Panc1 (cell line): ENCODE data around the gene ACSM4. TPM values are rescaled to one million over a fixed set of nuclear protein-coding genes. Genes with fewer than 3 reads are reported as not detected.

Source experiments
- ATAC-seq: fragments of 200-7000 bp; cut with Tn5 transposase; 2 replicates; pipeline ENCODE4 v1.9.1; 2020; ENCODE audit warnings: mild to moderate bottlenecking, moderate library complexity
- BruUV-seq: library from RNA; stranded (reverse); fragments of 400-500 nt; replicated peaks from 2 replicates; lab custom pipeline; 2021; lab: Mats Ljungman, UMichigan
- CTCF ChIA-PET: fragments of 300-600 bp; sonication (Branson Sonifier 250); formaldehyde crosslinking; loops from one replicate; lab custom pipeline; 2022; ENCODE audit warnings: antibody characterized with exemption; lab: Charles Lee
- POLR2A ChIA-PET: fragments of 300-600 bp; sonication (Branson Sonifier 250); formaldehyde crosslinking; loops from one replicate; lab custom pipeline; 2022; ENCODE audit warnings: antibody characterized with exemption; lab: Charles Lee
- DNase-seq: peaks from one replicate; pipeline ENCODE4 v3.0.0-alpha.2; 2010; ENCODE audit warnings: low read depth, low spot score
- H3K27ac ChIP-seq: 2 replicates; pipeline ENCODE4 v1.5.1; 2011; ENCODE audit warnings: mild to moderate bottlenecking, low read length, inconsistent platforms
- H3K27me3 ChIP-seq: fragments of 200-500 bp; sonication (Bioruptor generic); 2 replicates; pipeline ENCODE4 v1.6.0; 2014; ENCODE audit warnings: low read length, inconsistent platforms; ENCODE audit not compliant: control insufficient read depth, insufficient read depth
- H3K36me3 ChIP-seq: fragments of 200-500 bp; sonication (Bioruptor generic); 2 replicates; pipeline ENCODE4 v1.5.1; 2014; ENCODE audit warnings: inconsistent platforms, mild to moderate bottlenecking, low read length, moderate library complexity; ENCODE audit not compliant: control insufficient read depth, insufficient read depth
- H3K4me1 ChIP-seq: 2 replicates; pipeline ENCODE4 v1.5.1; 2011; ENCODE audit warnings: inconsistent platforms, mild to moderate bottlenecking, low read length, moderate library complexity; ENCODE audit not compliant: control insufficient read depth, insufficient read depth
- H3K4me3 ChIP-seq, 2 experiments: 2 replicates each; pipeline ENCODE4 v1.5.1; 2011 to 2012; ENCODE audit warnings: low read depth in 2 of 2, low read length in 2 of 2, mild to moderate bottlenecking in 2 of 2, inconsistent platforms in 1 of 2, moderate library complexity in 1 of 2
- H3K9me3 ChIP-seq: fragments of 200-500 bp; sonication (Bioruptor generic); 2 replicates; pipeline ENCODE4 v1.5.1; 2014; ENCODE audit warnings: low read depth, mild to moderate bottlenecking, inconsistent platforms, low read length, moderate library complexity; ENCODE audit not compliant: control insufficient read depth, insufficient read depth
- POLR2AphosphoS5 ChIP-seq: IDR thresholded peaks from 2 replicates; pipeline ENCODE4 v1.6.1; 2012; ENCODE audit warnings: mild to moderate bottlenecking, low read depth, low read length, moderate library complexity
- SIN3A ChIP-seq: IDR thresholded peaks from 2 replicates; pipeline ENCODE4 v1.6.1; 2012; ENCODE audit warnings: low read depth, mild to moderate bottlenecking, low read length, moderate library complexity, borderline replicate concordance; ENCODE audit not compliant: insufficient read depth
- TCF7L2 ChIP-seq: IDR thresholded peaks from 2 replicates; pipeline ENCODE4 v1.6.1; 2011; ENCODE audit warnings: mild to moderate bottlenecking, low read depth, low read length, inconsistent platforms
- in situ Hi-C: cut with HindIII; loops from 2 replicates; pipeline ENCODE4 v1.10.0; 2016; ENCODE audit warnings: low sequenced_read_pairs, low pct_unique_long_range_greater_than_20kb
- intact Hi-C: fragments of 100-400 bp; cut with micrococcal nuclease; formaldehyde crosslinking; loops from one replicate; pipeline ENCODE4 v1.10.0; 2022; ENCODE audit not compliant: unreplicated experiment
- total RNA-seq: library from RNA; stranded (reverse); gene quantifications from one replicate; pipeline ENCODE4 v1.2.1, GENCODE V29; 2021; ENCODE audit not compliant: unreplicated experiment
- TF ChIP-seq, protein P1 (sequence below), 2 experiments: IDR thresholded peaks; 2 replicates each; pipeline ENCODE4 v1.6.1; 2011 to 2012; ENCODE audit warnings: low read depth in 2 of 2, control low read depth in 1 of 2, low read length in 1 of 2, mild to moderate bottlenecking in 1 of 2, moderate library complexity in 1 of 2; ENCODE audit not compliant: insufficient read depth in 1 of 2
- TF ChIP-seq, protein P2 (sequence below): fragments of 450-650 bp; IDR thresholded peaks from 2 replicates; pipeline ENCODE4 v1.5.1; 2017; ENCODE audit warnings: mild to moderate bottlenecking

The ACSM4 gene
- total RNA-seq, 1 experiment from 2014 or later = not detected

DNA sequence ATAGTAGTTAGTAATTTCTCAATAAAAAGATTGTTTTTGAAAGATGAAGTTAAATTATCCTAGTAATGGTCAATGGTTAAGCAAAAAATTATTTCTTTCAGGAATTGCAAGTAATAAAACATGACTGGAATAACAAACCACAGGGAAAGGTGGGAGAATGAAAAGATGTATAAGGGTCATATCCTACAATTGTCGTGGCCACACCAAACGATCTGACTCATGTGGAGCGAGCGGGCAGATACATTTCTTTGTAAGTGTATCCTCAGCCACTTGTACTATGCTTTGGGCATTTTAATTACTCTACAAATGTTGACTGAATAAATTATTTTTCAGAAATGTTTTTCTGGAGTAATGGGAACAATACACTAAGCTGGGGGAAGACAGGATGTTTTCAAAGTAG, 45.5 kb downstream of the ACSM4 start:
- Histone ChIP-seq H3K36me3 (no peaks in the 10 kb centered on the region), H3K27ac (no peak overlapping the region), H3K9me3 (no peaks in the 10 kb centered on the region), H3K27me3 (no peaks in the 10 kb centered on the region), H3K4me3 (no peak overlapping the region), H3K4me1 (no peaks in the 10 kb centered on the region)
- in situ Hi-C loops = no loop called here
- no TSS peak for BruUV-seq
- DNase-seq (no peak), ATAC-seq (no peak)
- CTCF ChIA-PET = no interaction called here
- intact Hi-C loops = no loop called here
- TF ChIP-seq, protein P1, sequence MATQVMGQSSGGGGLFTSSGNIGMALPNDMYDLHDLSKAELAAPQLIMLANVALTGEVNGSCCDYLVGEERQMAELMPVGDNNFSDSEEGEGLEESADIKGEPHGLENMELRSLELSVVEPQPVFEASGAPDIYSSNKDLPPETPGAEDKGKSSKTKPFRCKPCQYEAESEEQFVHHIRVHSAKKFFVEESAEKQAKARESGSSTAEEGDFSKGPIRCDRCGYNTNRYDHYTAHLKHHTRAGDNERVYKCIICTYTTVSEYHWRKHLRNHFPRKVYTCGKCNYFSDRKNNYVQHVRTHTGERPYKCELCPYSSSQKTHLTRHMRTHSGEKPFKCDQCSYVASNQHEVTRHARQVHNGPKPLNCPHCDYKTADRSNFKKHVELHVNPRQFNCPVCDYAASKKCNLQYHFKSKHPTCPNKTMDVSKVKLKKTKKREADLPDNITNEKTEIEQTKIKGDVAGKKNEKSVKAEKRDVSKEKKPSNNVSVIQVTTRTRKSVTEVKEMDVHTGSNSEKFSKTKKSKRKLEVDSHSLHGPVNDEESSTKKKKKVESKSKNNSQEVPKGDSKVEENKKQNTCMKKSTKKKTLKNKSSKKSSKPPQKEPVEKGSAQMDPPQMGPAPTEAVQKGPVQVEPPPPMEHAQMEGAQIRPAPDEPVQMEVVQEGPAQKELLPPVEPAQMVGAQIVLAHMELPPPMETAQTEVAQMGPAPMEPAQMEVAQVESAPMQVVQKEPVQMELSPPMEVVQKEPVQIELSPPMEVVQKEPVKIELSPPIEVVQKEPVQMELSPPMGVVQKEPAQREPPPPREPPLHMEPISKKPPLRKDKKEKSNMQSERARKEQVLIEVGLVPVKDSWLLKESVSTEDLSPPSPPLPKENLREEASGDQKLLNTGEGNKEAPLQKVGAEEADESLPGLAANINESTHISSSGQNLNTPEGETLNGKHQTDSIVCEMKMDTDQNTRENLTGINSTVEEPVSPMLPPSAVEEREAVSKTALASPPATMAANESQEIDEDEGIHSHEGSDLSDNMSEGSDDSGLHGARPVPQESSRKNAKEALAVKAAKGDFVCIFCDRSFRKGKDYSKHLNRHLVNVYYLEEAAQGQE (IDR thresholded peaks at IDR 0.05; ENCODE audit: insufficient read depth in 1 of 2, low read depth in 2 of 2, low read length in 1 of 2) = no peak
- POLR2A ChIA-PET = no interaction called here

DNA sequence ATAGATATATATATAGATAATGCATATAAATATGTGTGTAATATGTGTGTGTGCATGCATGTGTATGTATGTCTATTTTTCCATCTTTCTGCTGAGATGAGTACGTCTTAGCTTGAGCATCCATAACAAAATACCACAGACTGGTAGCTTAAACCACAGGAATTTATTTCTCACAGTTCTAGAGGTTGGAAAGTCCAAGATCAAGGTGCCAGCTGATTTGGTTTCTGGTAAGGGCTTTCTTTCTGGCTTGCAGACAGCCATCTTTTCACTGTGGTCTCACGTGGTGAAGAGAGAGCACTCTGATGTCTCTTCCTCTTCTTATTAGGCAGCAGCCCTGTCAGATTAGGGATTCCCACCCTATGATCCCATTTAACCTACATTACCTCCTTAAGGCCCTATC, 47.3 kb downstream of the ACSM4 start:
- Histone ChIP-seq H3K36me3 (no peaks in the 10 kb centered on the region), H3K27ac (no peak overlapping the region), H3K9me3 (no peaks in the 10 kb centered on the region), H3K27me3 (no peaks in the 10 kb centered on the region), H3K4me3 (no peak overlapping the region), H3K4me1 (no peaks in the 10 kb centered on the region)
- ChIA-PET CTCF (no interaction called here), POLR2A (no interaction called here)
- in situ Hi-C loops (no loop called here), intact Hi-C loops (no loop called here)
- DNase-seq = no peak
- no TSS peak for BruUV-seq
- no peak for TF ChIP-seq POLR2AphosphoS5
- TF ChIP-seq, protein P2, sequence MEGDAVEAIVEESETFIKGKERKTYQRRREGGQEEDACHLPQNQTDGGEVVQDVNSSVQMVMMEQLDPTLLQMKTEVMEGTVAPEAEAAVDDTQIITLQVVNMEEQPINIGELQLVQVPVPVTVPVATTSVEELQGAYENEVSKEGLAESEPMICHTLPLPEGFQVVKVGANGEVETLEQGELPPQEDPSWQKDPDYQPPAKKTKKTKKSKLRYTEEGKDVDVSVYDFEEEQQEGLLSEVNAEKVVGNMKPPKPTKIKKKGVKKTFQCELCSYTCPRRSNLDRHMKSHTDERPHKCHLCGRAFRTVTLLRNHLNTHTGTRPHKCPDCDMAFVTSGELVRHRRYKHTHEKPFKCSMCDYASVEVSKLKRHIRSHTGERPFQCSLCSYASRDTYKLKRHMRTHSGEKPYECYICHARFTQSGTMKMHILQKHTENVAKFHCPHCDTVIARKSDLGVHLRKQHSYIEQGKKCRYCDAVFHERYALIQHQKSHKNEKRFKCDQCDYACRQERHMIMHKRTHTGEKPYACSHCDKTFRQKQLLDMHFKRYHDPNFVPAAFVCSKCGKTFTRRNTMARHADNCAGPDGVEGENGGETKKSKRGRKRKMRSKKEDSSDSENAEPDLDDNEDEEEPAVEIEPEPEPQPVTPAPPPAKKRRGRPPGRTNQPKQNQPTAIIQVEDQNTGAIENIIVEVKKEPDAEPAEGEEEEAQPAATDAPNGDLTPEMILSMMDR = no peak
- TF ChIP-seq TCF7L2 = no peak
- TF ChIP-seq, protein P1 (IDR thresholded peaks at IDR 0.05; ENCODE audit: insufficient read depth in 1 of 2, low read depth in 2 of 2, low read length in 1 of 2) = no peak
- TF ChIP-seq SIN3A = no peak
- no peak for ATAC-seq
